NB4 (cell line): Measurements from ENCODE around the gene PTGS2.

Experiments used
- DNase-seq: peaks from one replicate; pipeline ENCODE4 v3.0.0; 2010; ENCODE audit warnings: low read depth
- H3K4me3 ChIP-seq: one replicate; pipeline ENCODE4 v1.5.1; 2011; ENCODE audit warnings: mild to moderate bottlenecking, low read depth, low read length, moderate library complexity
- MYC ChIP-seq: IDR thresholded peaks from 2 replicates; pipeline ENCODE4 v1.6.1; 2011; ENCODE audit warnings: low read depth, low read length
- POLR2A ChIP-seq: IDR thresholded peaks from 2 replicates; pipeline ENCODE4 v1.6.1; 2011; ENCODE audit warnings: mild to moderate bottlenecking; ENCODE audit not compliant: insufficient read length; ENCODE audit errors: extremely low read depth
- TF ChIP-seq, protein P1 (sequence below): IDR thresholded peaks from 2 replicates; pipeline ENCODE4 v1.6.1; 2011; ENCODE audit warnings: low read depth, low read length
- TF ChIP-seq, protein P2 (sequence below): IDR thresholded peaks from one replicate; pipeline ENCODE4 v1.5.1; 2012; ENCODE audit warnings: low read depth, low read length

PTGS2 gene

DNA sequence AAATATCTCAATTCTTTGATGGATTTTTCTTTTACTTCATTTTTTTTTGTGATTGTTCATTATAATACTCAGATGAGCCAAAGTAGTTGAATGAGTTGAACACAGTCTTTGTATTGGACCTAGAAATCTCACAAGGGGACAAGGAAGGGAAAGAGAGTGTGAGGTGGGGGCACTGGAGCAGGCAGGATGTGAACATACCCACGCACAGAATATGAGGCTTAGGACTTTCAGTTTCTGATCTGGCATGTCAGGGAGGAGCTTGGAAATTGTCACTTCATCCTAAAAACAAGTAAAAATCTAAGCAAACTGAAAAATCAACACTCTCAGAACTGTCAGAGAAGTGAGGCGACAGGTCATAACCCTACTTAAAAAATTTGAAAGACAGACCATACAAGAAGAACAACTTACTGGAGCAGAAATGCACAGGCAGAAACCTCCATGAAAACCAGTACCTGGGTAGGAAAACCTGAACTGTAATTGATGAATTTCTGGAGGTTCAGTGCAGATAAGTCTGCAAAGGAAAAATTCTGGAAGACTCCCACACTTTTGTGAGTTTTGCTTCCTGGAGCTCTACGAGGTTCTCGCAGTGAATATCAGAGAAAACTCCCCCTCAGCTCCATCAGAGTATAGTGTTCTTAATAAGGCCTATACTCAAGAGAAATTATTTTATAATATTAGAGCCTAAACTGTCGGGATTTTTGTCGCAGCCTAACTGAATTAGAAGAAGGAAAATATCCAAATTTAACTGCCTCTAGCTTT lies 3.6 kb upstream of the PTGS2 start:
- no peak for TF ChIP-seq MYC
- TF ChIP-seq POLR2A, result no peak
- TF ChIP-seq, protein P1, sequence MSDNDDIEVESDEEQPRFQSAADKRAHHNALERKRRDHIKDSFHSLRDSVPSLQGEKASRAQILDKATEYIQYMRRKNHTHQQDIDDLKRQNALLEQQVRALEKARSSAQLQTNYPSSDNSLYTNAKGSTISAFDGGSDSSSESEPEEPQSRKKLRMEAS, result no peak
- TF ChIP-seq, protein P2, sequence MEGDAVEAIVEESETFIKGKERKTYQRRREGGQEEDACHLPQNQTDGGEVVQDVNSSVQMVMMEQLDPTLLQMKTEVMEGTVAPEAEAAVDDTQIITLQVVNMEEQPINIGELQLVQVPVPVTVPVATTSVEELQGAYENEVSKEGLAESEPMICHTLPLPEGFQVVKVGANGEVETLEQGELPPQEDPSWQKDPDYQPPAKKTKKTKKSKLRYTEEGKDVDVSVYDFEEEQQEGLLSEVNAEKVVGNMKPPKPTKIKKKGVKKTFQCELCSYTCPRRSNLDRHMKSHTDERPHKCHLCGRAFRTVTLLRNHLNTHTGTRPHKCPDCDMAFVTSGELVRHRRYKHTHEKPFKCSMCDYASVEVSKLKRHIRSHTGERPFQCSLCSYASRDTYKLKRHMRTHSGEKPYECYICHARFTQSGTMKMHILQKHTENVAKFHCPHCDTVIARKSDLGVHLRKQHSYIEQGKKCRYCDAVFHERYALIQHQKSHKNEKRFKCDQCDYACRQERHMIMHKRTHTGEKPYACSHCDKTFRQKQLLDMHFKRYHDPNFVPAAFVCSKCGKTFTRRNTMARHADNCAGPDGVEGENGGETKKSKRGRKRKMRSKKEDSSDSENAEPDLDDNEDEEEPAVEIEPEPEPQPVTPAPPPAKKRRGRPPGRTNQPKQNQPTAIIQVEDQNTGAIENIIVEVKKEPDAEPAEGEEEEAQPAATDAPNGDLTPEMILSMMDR, result no peak
- no peak overlapping the region for H3K4me3 ChIP-seq
- DNase-seq, result no peak

DNA sequence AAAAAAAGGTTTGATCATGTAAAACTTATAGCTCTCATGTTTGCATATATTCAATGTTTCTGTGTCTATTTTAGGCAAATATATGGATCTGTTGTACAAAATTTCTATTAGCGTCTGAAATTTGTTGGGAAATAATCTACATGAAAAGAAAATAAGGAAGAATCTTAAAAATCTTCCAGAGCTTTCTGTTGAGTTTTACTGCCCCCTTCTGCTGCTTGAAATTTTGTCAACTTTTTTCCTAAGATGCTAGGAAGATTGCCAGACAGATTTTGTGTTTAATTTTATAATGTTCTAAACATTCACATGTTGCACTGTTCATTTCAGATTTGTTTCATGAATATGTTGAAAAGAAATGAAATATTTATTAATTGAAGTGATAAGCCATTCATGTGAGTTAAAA lies 2.5 kb upstream of the PTGS2 start:
- TF ChIP-seq, protein P1, result no peak
- TF ChIP-seq MYC (no peak), POLR2A (no peak)
- TF ChIP-seq, protein P2, result no peak
- no peak for DNase-seq
- H3K4me3 ChIP-seq, result no peak overlapping the region

DNA sequence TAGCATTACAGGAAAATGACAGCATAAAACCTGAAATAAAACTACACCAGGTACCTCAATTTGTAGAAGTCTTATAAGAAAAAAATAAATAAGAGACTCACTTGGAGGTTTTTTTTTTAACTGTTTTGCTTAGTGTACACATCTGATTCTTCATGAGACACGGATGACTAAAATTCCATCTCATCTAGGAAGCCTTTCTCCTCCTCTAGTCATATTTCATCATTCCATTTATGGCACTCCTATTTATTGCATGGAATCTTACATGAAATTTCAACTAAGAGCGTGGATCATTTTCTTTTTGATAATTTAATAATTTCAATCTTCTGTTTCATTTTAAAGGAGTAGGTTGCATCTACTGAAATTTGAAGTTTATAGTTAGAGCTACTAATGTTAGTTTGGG lies 1.6 kb upstream of the PTGS2 start:
- no peak for DNase-seq
- TF ChIP-seq, protein P2, result no peak
- TF ChIP-seq, protein P1, result no peak
- TF ChIP-seq POLR2A, result no peak
- no peak for TF ChIP-seq MYC
- H3K4me3 ChIP-seq, result no peak overlapping the region

DNA sequence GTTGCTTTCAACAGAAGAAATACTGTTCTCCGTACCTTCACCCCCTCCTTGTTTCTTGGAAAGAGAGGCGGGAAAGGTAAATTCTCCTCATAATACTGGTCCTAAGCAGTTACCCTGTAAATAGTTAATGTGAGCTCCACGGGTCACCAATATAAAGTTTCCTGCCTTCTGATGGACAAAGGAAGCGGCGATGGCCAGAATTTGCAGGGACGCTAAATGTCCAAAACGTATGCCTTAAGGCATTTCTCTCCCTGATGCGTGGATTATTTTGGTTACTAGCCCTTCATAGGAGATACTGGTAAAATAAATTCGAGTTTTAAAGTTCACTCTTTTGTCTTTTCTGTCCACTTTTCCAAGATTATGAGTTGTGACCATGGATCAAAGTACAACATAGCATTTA lies 898 bp upstream of the PTGS2 start:
- H3K4me3 ChIP-seq, result no peak overlapping the region
- no peak for DNase-seq
- no peak for TF ChIP-seq POLR2A
- TF ChIP-seq, protein P2, result no peak
- TF ChIP-seq MYC, result no peak
- TF ChIP-seq, protein P1, result no peak

DNA sequence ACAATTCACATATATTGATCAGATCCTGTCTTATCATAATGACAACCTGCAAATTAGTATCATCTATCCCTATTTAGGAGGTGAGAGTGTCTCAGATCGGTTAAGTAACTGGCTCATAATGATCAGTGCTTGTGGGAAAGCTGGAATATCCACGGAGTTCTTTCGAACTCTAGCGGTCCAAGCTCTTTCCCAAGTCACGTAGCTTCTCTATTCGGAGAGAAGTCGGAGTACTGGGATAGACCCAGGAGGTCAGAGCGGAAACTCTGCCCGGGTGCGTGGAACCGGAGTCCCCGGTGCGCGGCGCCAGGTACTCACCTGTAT lies 339 bp downstream of the PTGS2 start:
- TF ChIP-seq, protein P1, result no peak
- TF ChIP-seq MYC (no peak), POLR2A (no peak)
- TF ChIP-seq, protein P2, result no peak
- no peak overlapping the region for H3K4me3 ChIP-seq
- no peak for DNase-seq
